H1 (cell line): Measurements from ENCODE around the gene SMAD6. TPM values are rescaled to one million over a fixed set of nuclear protein-coding genes. Genes with fewer than 3 reads are reported as not detected.

Experiments
- CEBPB ChIP-seq: IDR thresholded peaks from 2 replicates; pipeline ENCODE4 v1.6.1; 2012; ENCODE audit warnings: low read depth, low read length
- HDAC6 ChIP-seq: IDR thresholded peaks from one replicate; pipeline ENCODE4 v1.7.1; 2012; ENCODE audit warnings: low read depth, mild to moderate bottlenecking, inconsistent platforms, low read length, moderate library complexity
- JUN ChIP-seq: IDR thresholded peaks from 2 replicates; pipeline ENCODE4 v1.6.1; 2011; ENCODE audit warnings: low read depth, mild to moderate bottlenecking, improper control_type of control experiment, low read length
- RBBP5 ChIP-seq: IDR thresholded peaks from 2 replicates; pipeline ENCODE4 v1.7.1; 2012; ENCODE audit warnings: low read depth, mild to moderate bottlenecking, inconsistent platforms, low read length, moderate library complexity, borderline replicate concordance
- RFX5 ChIP-seq: IDR thresholded peaks from 2 replicates; pipeline ENCODE4 v1.6.1; 2011; ENCODE audit warnings: low read depth, low read length, improper control_type of control experiment, borderline replicate concordance
- SIRT6 ChIP-seq: IDR thresholded peaks from one replicate; pipeline ENCODE4 v1.7.1; 2012; ENCODE audit warnings: low read length, inconsistent platforms
- SP1 ChIP-seq: IDR thresholded peaks from 2 replicates; pipeline ENCODE4 v1.6.1; 2011; ENCODE audit warnings: low read depth, low read length
- polyA plus RNA-seq, 7 experiments: library from polyadenylated mRNA; depleted of rRNA in 3 of 7; stranded (reverse) in 5 of 7; unstranded in 2 of 7; fragments of >200 nt in 5 of 7; fragments of 200-250 nt in 2 of 7; gene quantifications; 1 replicate in 5 of 7; 2 replicates in 1 of 7; 4 replicates in 1 of 7; pipeline versions ENCODE4 v1.2.1 to v1.2.3, GENCODE V29; 2011 to 2013; ENCODE audit warnings: missing spikeins in 2 of 7, mixed read lengths in 2 of 7
- total RNA-seq: library from RNA; stranded (reverse); fragmentation: NEBNext Ultra II Directional; extraction: Animal tissue kit (Norgen Biotek cat#: 25700); gene quantifications from 2 replicates; pipeline ENCODE4 v1.2.1, GENCODE V29; 2021

SMAD6 gene
- total and polyA plus RNA-seq, 2 of the 8 experiments (the other 6 are each of a cell fraction or from before 2014, with no cell fraction given), result 1.8 to 7.0 TPM

GRCh38 chr15:66711862-66712261 lies 9.8 kb downstream of the SMAD6 start (continued):
- no peak for TF ChIP-seq JUN
- TF ChIP-seq HDAC6, result no peak
- TF ChIP-seq SP1, result no peak
- no peak for TF ChIP-seq CEBPB
- no peak for TF ChIP-seq SIRT6
- TF ChIP-seq RFX5, result no peak
- no peak for TF ChIP-seq RBBP5
